ENCODE measurements around the gene MFAP3.

- TF ChIP-seq POLR2AphosphoS5 (IDR thresholded peaks at IDR 0.05) (no peak), CTCF (IDR thresholded peaks at IDR 0.05) (no peak), POLR2A (IDR thresholded peaks at IDR 0.05) (no peak), EP300 (IDR thresholded peaks at IDR 0.05) (no peak)
Observed at GRCh38 chr5:154071799-154072413, 33.1 kb downstream of the MFAP3 start.
